Measurements from ENCODE around the gene ERBIN.
"Not testable (repeated sequence)": the region's sequence is repeated elsewhere in the genome, so short reads cannot be mapped to it uniquely, and the experiment has no call there.

ERBIN gene

GRCh38 chr5:65919773-65920172, 6.6 kb upstream of the ERBIN start:
- peak in 2 of 4 experiments; percentile 39 to 46 for DNase-seq

GRCh38 chr5:65923339-65923738, 3.0 kb upstream of the ERBIN start:
- no peak for DNase-seq

- no peak for DNase-seq
Measured at GRCh38 chr5:65924366-65925043, 1.9 kb upstream of the ERBIN start.

GRCh38 chr5:65925044-65925600, 1.3 kb upstream of the ERBIN start:
- peak; percentile 88 to 95 (median 94) for DNase-seq

GRCh38 chr5:65925601-65926275, 637 bp upstream of the ERBIN start:
- peak; percentile 85 to 95 (median 91) for DNase-seq

- DNase-seq, result peak; percentile 21 to 39 (median 33)
Measured at GRCh38 chr5:65926893-65927292, 518 bp downstream of the ERBIN start.

- peak; percentile 35 to 74 (median 64) for DNase-seq
Measured at GRCh38 chr5:65927503-65928321, 1.3 kb downstream of the ERBIN start.

- no peak for DNase-seq
Measured at GRCh38 chr5:65928322-65928752, 2.0 kb downstream of the ERBIN start.

GRCh38 chr5:65928860-65929259, 2.5 kb downstream of the ERBIN start:
- no peak for DNase-seq

- DNase-seq, result no peak
Measured at GRCh38 chr5:65932676-65933075, 6.3 kb downstream of the ERBIN start.

- no peak for DNase-seq
Measured at GRCh38 chr5:65933295-65933694, 6.9 kb downstream of the ERBIN start.

GRCh38 chr5:65938256-65938655, 11.9 kb downstream of the ERBIN start:
- DNase-seq, result no peak

GRCh38 chr5:65943771-65944170, 17.4 kb downstream of the ERBIN start:
- DNase-seq, result no peak

GRCh38 chr5:65946198-65946745, 19.9 kb downstream of the ERBIN start:
- no peak for DNase-seq

GRCh38 chr5:65948115-65948747, 21.9 kb downstream of the ERBIN start:
- no peak for DNase-seq

- peak in 2 of 4 experiments; percentile 4 to 24 for DNase-seq
Measured at GRCh38 chr5:65951330-65951729, 25.0 kb downstream of the ERBIN start.

- no peak for DNase-seq
Measured at GRCh38 chr5:65952259-65952658, 25.9 kb downstream of the ERBIN start.

- DNase-seq, result no peak
Measured at GRCh38 chr5:65954200-65954599, 27.8 kb downstream of the ERBIN start.

- no peak for DNase-seq
Measured at GRCh38 chr5:65955746-65956145, 29.4 kb downstream of the ERBIN start.

GRCh38 chr5:65957703-65958102, 31.3 kb downstream of the ERBIN start:
- DNase-seq, result not testable (repeated sequence)

GRCh38 chr5:65961633-65962032, 35.3 kb downstream of the ERBIN start:
- DNase-seq, result peak in 2 of 4 experiments; percentile 34 to 46

All from suppressor macrophage (primary cell).